Endothelial cell of umbilical vein (primary cell): ENCODE measurements around the gene C13orf46.

Experiments used
- EZH2 ChIP-seq: IDR thresholded peaks from 2 replicates; pipeline ENCODE4 v1.6.1; 2012; ENCODE audit warnings: borderline replicate concordance, low read depth, mild to moderate bottlenecking, moderate library complexity, low read length, inconsistent platforms; ENCODE audit not compliant: severe bottlenecking
- JUN ChIP-seq: IDR thresholded peaks from 2 replicates; pipeline ENCODE4 v1.6.1; 2011; ENCODE audit warnings: borderline replicate concordance, low read depth; ENCODE audit not compliant: insufficient read length, insufficient read depth
- MAX ChIP-seq: IDR thresholded peaks from 2 replicates; pipeline ENCODE4 v1.6.1; 2011; ENCODE audit not compliant: insufficient read depth, insufficient read length
- POLR2A ChIP-seq: IDR thresholded peaks from 2 replicates; pipeline ENCODE4 v1.6.1; 2012; ENCODE audit warnings: low read depth, mild to moderate bottlenecking, control low read depth, low read length
- POLR2AphosphoS5 ChIP-seq: IDR thresholded peaks from 2 replicates; pipeline ENCODE4 v1.6.1; 2012; ENCODE audit warnings: low read depth, mild to moderate bottlenecking, control low read depth, low read length, moderate library complexity; ENCODE audit not compliant: insufficient read depth
- TF ChIP-seq, protein P1 (sequence below), 2 donors: IDR thresholded peaks; 1 replicate in 1 of 2; 2 replicates in 1 of 2; pipeline ENCODE4 v1.5.1; 2011; ENCODE audit warnings: low read length in 2 of 2, mild to moderate bottlenecking in 2 of 2, moderate library complexity in 2 of 2, control low read depth in 1 of 2, inconsistent platforms in 1 of 2, low read depth in 1 of 2; ENCODE audit not compliant: insufficient read depth in 1 of 2; ENCODE audit errors: extremely low read depth in 1 of 2

- TF ChIP-seq, protein P1, sequence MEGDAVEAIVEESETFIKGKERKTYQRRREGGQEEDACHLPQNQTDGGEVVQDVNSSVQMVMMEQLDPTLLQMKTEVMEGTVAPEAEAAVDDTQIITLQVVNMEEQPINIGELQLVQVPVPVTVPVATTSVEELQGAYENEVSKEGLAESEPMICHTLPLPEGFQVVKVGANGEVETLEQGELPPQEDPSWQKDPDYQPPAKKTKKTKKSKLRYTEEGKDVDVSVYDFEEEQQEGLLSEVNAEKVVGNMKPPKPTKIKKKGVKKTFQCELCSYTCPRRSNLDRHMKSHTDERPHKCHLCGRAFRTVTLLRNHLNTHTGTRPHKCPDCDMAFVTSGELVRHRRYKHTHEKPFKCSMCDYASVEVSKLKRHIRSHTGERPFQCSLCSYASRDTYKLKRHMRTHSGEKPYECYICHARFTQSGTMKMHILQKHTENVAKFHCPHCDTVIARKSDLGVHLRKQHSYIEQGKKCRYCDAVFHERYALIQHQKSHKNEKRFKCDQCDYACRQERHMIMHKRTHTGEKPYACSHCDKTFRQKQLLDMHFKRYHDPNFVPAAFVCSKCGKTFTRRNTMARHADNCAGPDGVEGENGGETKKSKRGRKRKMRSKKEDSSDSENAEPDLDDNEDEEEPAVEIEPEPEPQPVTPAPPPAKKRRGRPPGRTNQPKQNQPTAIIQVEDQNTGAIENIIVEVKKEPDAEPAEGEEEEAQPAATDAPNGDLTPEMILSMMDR (IDR thresholded peaks at IDR 0.05; ENCODE audit: extremely low read depth in 1 of 2, insufficient read depth in 1 of 2, low read depth in 1 of 2, low read length in 2 of 2): no peak
- TF ChIP-seq POLR2A: no peak
- no peak for TF ChIP-seq POLR2AphosphoS5
- no peak for TF ChIP-seq JUN
- no peak for TF ChIP-seq EZH2
- TF ChIP-seq MAX: no peak
Measured at GRCh38 chr13:113905942-113906341, 67.9 kb downstream of the C13orf46 start.
